Measurements from ENCODE around the gene CNNM3. TPM values are rescaled to one million over a fixed set of nuclear protein-coding genes. Genes with fewer than 3 reads are reported as not detected.

Gene CNNM3
- total RNA-seq, 4 donors from 2014 or later: 3.7 to 10.2 (median 5.5) TPM

- WGBS, 2 donors: 80 to 84% methylated on average over 2 to 24 of the region's 37 CpGs
- peaks cover 0 to 51% (median 0%) of the 10 kb centered on the region in 3 donors for H3K36me3 ChIP-seq
- H3K4me3 ChIP-seq: peak overlapping the region in 1 of 4 donors; percentile 6
- H3K4me1 ChIP-seq: peaks cover 0 to 13% (median 0%) of the 10 kb centered on the region in 3 donors
- no peak overlapping the region for H3K27ac ChIP-seq
- TF ChIP-seq POLR2A (IDR thresholded peaks at IDR 0.05) (no peak), CTCF (IDR thresholded peaks at IDR 0.05) (no peak)
- intact Hi-C loops (cut with DNase I): no loop called here
- no peaks in the 10 kb centered on the region for H3K9me3 ChIP-seq
- DNase-seq: no peak
- H3K27me3 ChIP-seq: no peaks in the 10 kb centered on the region
Measured at GRCh38 chr2:96839875-96840850, 24.1 kb downstream of the CNNM3 start.

GRCh38 chr2:96841701-96842495 is 25.8 kb downstream of the CNNM3 start:
- peaks cover 0 to 13% (median 0%) of the 10 kb centered on the region in 3 donors for H3K4me1 ChIP-seq
- no peak for DNase-seq
- H3K36me3 ChIP-seq: peaks cover 0 to 48% (median 0%) of the 10 kb centered on the region in 3 donors
- WGBS, 2 donors: 77 to 87% methylated on average over 12 to 16 of the region's 16 CpGs
- H3K27me3 ChIP-seq: no peaks in the 10 kb centered on the region
- no peak overlapping the region for H3K4me3 ChIP-seq
- H3K9me3 ChIP-seq: no peaks in the 10 kb centered on the region
- intact Hi-C loops (cut with DNase I): no loop called here
- no peak for TF ChIP-seq CTCF (IDR thresholded peaks at IDR 0.05)
- no peak for TF ChIP-seq POLR2A (IDR thresholded peaks at IDR 0.05)
- H3K27ac ChIP-seq: no peak overlapping the region

- Histone ChIP-seq H3K27ac (no peak overlapping the region), H3K36me3 (peaks cover 0 to 48% (median 0%) of the 10 kb centered on the region in 3 donors), H3K4me3 (no peak overlapping the region), H3K4me1 (peaks cover 0 to 13% (median 0%) of the 10 kb centered on the region in 3 donors), H3K9me3 (no peaks in the 10 kb centered on the region), H3K27me3 (no peaks in the 10 kb centered on the region)
- intact Hi-C loops (cut with DNase I): no loop called here
- no peak for TF ChIP-seq CTCF (IDR thresholded peaks at IDR 0.05)
- no peak for TF ChIP-seq POLR2A (IDR thresholded peaks at IDR 0.05)
- DNase-seq: no peak
- 88% methylated on average over 5 of the region's 7 CpGs; no CpG with 5 or more reads in 1 of the 2 donors for WGBS, 2 donors
Measured at GRCh38 chr2:96842600-96842999, 26.5 kb downstream of the CNNM3 start.

DNA sequence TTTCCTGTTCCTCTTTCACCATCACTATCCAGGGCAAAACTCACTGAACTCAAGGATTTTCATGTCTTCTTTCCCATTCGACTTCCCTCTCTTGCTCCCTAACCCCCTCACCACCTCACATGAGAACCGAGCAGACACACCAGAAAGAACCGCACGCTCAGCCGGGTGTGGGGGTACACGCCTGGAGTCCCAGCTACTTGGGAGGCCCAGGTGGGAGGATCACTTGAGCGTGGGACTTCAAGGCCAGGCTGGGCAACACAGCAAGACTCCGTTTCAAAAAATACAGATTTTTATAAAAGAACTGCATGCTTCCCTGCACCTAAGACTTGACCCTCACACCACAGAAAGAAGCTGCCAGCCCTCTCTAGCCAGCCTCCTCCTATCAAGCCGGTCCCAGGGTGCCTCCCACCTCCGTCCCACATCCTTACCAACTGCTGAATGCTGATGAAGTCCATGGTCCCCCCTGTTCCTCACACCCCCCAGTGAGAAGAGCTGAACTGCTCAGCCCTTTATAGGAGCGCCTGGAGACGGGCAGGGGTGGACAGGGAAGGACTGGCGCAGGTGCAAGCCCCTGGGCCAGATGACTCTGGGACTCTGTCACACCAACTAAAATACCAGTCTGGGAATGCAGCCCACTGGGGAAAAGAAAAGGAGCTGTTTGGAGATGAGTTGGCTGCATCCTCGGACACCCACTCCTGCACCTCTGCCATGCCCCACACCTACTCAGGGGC is 27.6 kb downstream of the CNNM3 start, which contains the start of gene ANKRD23:
Gene ANKRD23 (minus strand): TSS at position 484 of the 731 bp plus-strand sequence. CDS start 29 bp downstream, at position 455.
- Histone ChIP-seq H3K36me3 (peaks cover 0 to 48% (median 9%) of the 10 kb centered on the region in 3 donors), H3K4me3 (no peak within 1 kb of the TSS), H3K9me3 (no peaks in the 10 kb centered on the region), H3K27ac (no peak within 1 kb of the TSS), H3K4me1 (peaks cover 0 to 12% (median 0%) of the 10 kb centered on the region in 3 donors), H3K27me3 (no peaks in the 10 kb centered on the region)
- no peak for DNase-seq
- TF ChIP-seq POLR2A (IDR thresholded peaks at IDR 0.05) (no peak), CTCF (IDR thresholded peaks at IDR 0.05) (no peak)
- intact Hi-C loops (cut with DNase I): no loop called here
- 89 to 97% methylated on average over 8 to 10 of the region's 14 CpGs for WGBS, 2 donors
